ENCODE measurements around the gene DCST1. TPM values are rescaled to one million over a fixed set of nuclear protein-coding genes. Genes with fewer than 3 reads are reported as not detected.
A peak's percentile ranks its signal among the peaks of the same experiment; 100 is the strongest.

DCST1 gene
- total and polyA plus RNA-seq, 2 experiments from 2014 or later, result not detected

DNA sequence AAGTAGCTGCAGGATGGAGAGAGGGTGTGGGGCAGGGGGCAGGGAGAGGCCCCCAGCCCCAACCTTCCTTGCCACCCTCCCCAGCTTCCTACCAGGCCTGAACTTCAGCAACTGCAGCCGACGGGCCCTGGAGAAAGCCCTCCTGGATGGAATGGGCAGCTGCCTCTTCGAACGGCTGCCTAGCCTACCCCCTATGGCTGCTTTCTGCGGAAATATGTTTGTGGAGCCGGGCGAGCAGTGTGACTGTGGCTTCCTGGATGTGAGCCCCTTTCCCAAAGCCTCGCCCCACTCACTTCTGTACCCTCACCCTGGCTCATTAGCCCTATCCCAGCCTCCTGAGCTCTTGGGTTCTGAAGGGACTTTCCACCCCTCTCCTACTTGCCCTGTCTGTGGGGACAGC lies 23.5 kb downstream of the DCST1 start:
- Histone ChIP-seq H3K79me2 (ENCODE audit: insufficient read depth) (no peaks in the 10 kb centered on the region), H3K27ac (no peak overlapping the region), H3K9me2 (ENCODE audit: insufficient read depth) (no peaks in the 10 kb centered on the region), H3K4me2 (ENCODE audit: unreplicated experiment) (no peak overlapping the region), H2AFZ (no peak overlapping the region), H3K9ac (no peak overlapping the region), H3K4me1 (ENCODE audit: insufficient read depth) (no peaks in the 10 kb centered on the region), H4K20me1 (ENCODE audit: insufficient read depth) (no peaks in the 10 kb centered on the region), H3K27me3 (replicated peaks; ENCODE audit: insufficient read depth) (no peaks in the 10 kb centered on the region), H3K4me3 (no peak overlapping the region), H3K36me3 (ENCODE audit: low read depth) (no peaks in the 10 kb centered on the region), H3K9me3 (ENCODE audit: low read depth) (no peaks in the 10 kb centered on the region), H3F3A (ENCODE audit: insufficient read depth) (no peaks in the 10 kb centered on the region)
- in situ Hi-C loops (cut with MboI), result no loop called here
- 88% methylated on average over 8 of the region's 8 CpGs for WGBS, 2 experiments (ENCODE audit: low coverage in 1 of 2, low lambda C conversion rate in 2 of 2, missing lambda C conversion rate in 2 of 2)
- no peak for TF ChIP-seq EZH2phosphoT487 (IDR thresholded peaks at IDR 0.05; ENCODE audit: insufficient read depth, low read depth)
- TF ChIP-seq EZH2 (IDR thresholded peaks at IDR 0.05; ENCODE audit: insufficient read depth, poor library complexity, severe bottlenecking), result no peak
- no peak for DNase-seq

DNA sequence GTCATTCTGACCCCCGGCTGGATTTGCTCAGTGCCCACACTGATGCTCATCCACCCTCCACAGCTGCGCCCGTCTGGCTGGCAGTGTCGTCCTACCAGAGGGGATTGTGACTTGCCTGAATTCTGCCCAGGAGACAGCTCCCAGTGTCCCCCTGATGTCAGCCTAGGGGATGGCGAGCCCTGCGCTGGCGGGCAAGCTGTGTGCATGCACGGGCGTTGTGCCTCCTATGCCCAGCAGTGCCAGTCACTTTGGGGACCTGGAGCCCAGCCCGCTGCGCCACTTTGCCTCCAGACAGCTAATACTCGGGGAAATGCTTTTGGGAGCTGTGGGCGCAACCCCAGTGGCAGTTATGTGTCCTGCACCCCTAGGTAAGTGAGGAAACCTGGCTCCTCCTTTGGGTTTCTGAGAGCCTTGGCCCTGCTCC lies 24.2 kb downstream of the DCST1 start:
- H3K36me3 ChIP-seq (ENCODE audit: low read depth), result no peaks in the 10 kb centered on the region
- no peak overlapping the region for H2AFZ ChIP-seq
- WGBS, 2 experiments (ENCODE audit: low coverage in 1 of 2, low lambda C conversion rate in 2 of 2, missing lambda C conversion rate in 2 of 2), result 96 to 98% methylated on average over 13 of the region's 13 CpGs
- no peaks in the 10 kb centered on the region for H3K79me2 ChIP-seq (ENCODE audit: insufficient read depth)
- in situ Hi-C loops (cut with MboI), result no loop called here
- no peaks in the 10 kb centered on the region for H3F3A ChIP-seq (ENCODE audit: insufficient read depth)
- no peak overlapping the region for H3K4me3 ChIP-seq
- no peak for TF ChIP-seq EZH2 (IDR thresholded peaks at IDR 0.05; ENCODE audit: insufficient read depth, poor library complexity, severe bottlenecking)
- H3K27me3 ChIP-seq (replicated peaks; ENCODE audit: insufficient read depth), result no peaks in the 10 kb centered on the region
- no peak overlapping the region for H3K27ac ChIP-seq
- H3K9me3 ChIP-seq (ENCODE audit: low read depth), result no peaks in the 10 kb centered on the region
- no peaks in the 10 kb centered on the region for H3K4me1 ChIP-seq (ENCODE audit: insufficient read depth)
- DNase-seq, result no peak
- no peaks in the 10 kb centered on the region for H4K20me1 ChIP-seq (ENCODE audit: insufficient read depth)
- no peak overlapping the region for H3K4me2 ChIP-seq (ENCODE audit: unreplicated experiment)
- no peak overlapping the region for H3K9ac ChIP-seq
- H3K9me2 ChIP-seq (ENCODE audit: insufficient read depth), result no peaks in the 10 kb centered on the region

DNA sequence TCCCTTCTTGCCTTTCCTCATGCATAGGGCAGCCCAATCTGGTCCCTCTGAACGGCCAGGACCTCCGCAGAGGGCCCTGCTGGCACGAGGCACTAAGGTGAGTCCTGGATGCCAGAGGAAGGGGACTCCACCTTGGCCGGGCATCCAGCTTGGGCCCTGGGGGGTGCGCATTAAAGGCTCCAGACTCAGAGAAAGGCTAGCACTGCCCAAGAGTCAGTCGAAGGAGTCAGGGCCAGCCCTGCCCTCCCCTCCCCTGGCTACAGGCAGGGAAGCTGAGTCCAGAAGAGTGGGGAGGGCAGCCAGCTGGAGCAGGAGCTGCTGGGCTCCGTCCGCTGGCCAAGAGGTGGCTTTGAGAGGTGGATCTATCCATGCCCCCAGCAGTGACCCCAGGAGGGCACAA lies 27.1 kb downstream of the DCST1 start:
- H3K79me2 ChIP-seq (ENCODE audit: insufficient read depth), result peaks cover 3% of the 10 kb centered on the region; the same call in 1 of the 2 replicates
- no peak overlapping the region for H3K4me2 ChIP-seq (ENCODE audit: unreplicated experiment)
- no peaks in the 10 kb centered on the region for H3F3A ChIP-seq (ENCODE audit: insufficient read depth)
- DNase-seq, result no peak
- TF ChIP-seq EZH2phosphoT487 (IDR thresholded peaks at IDR 0.05; ENCODE audit: insufficient read depth, low read depth) (no peak), EZH2 (IDR thresholded peaks at IDR 0.05; ENCODE audit: insufficient read depth, poor library complexity, severe bottlenecking) (no peak)
- H3K9me3 ChIP-seq (ENCODE audit: low read depth), result no peaks in the 10 kb centered on the region
- no peak overlapping the region for H3K4me3 ChIP-seq
- no peak overlapping the region for H2AFZ ChIP-seq
- H3K36me3 ChIP-seq (ENCODE audit: low read depth), result no peaks in the 10 kb centered on the region
- 67 to 70% methylated on average over 6 to 8 of the region's 8 CpGs for WGBS, 2 experiments (ENCODE audit: low coverage in 1 of 2, low lambda C conversion rate in 2 of 2, missing lambda C conversion rate in 2 of 2)
- H3K4me1 ChIP-seq (ENCODE audit: insufficient read depth), result peaks cover 3% of the 10 kb centered on the region; the same call in 1 of the 2 replicates
- in situ Hi-C loops (cut with MboI), result no loop called here
- no peaks in the 10 kb centered on the region for H3K27me3 ChIP-seq (replicated peaks; ENCODE audit: insufficient read depth)
- H3K9me2 ChIP-seq (ENCODE audit: insufficient read depth), result no peaks in the 10 kb centered on the region
- H3K9ac ChIP-seq, result no peak overlapping the region
- H4K20me1 ChIP-seq (ENCODE audit: insufficient read depth), result no peaks in the 10 kb centered on the region
- no peak overlapping the region for H3K27ac ChIP-seq

DNA sequence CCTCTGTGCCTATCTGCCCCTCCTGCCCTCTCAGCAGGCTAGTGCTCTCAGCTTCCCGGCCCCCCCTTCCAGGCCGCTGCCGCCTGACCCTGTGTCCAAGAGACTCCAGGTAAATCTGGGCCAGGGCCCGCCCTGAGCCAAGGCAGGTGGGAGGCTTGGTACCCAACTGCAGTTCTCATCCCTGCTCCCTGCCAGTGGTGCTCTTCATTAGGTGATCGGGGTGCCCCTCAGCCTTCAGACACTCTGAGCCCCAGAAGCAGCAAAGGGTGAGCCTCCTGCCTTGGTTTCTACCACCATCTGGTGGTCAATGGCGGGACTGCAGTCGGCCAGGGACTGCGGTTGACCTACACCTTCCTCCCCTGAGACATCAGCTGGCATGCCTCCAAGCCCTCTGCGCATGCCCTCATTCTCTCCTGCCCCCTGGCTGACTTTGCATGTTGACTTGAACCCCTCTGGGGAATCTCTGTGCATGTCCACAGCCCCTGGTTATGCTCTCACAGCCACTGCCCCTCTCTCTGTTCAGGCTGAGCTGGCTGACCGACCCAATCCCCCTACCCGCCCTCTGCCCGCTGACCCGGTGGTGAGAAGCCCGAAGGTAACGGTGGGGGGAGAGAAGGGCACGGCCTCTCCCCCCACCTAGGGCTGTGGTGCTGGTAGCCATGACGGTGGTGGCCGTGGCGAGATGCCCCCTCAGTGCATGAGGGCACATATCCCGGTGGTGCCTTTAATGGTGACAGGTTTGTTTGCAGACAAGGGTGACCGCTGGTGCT lies 27.9 kb downstream of the DCST1 start:
- DNase-seq, result peak; percentile 75
- Histone ChIP-seq H4K20me1 (ENCODE audit: insufficient read depth) (no peaks in the 10 kb centered on the region), H3K9me3 (ENCODE audit: low read depth) (no peaks in the 10 kb centered on the region), H3K9ac (no peak overlapping the region), H3K9me2 (ENCODE audit: insufficient read depth) (no peaks in the 10 kb centered on the region), H3K27me3 (replicated peaks; ENCODE audit: insufficient read depth) (no peaks in the 10 kb centered on the region), H3K36me3 (ENCODE audit: low read depth) (no peaks in the 10 kb centered on the region), H2AFZ (no peak overlapping the region), H3K79me2 (ENCODE audit: insufficient read depth) (peaks cover 3% of the 10 kb centered on the region; the same call in 1 of the 2 replicates), H3K4me3 (no peak overlapping the region), H3K4me1 (ENCODE audit: insufficient read depth) (peaks cover 3% of the 10 kb centered on the region; the same call in 1 of the 2 replicates), H3F3A (ENCODE audit: insufficient read depth) (no peaks in the 10 kb centered on the region), H3K4me2 (ENCODE audit: unreplicated experiment) (no peak overlapping the region), H3K27ac (no peak overlapping the region)
- TF ChIP-seq EZH2phosphoT487 (IDR thresholded peaks at IDR 0.05; ENCODE audit: insufficient read depth, low read depth) (no peak), EZH2 (IDR thresholded peaks at IDR 0.05; ENCODE audit: insufficient read depth, poor library complexity, severe bottlenecking) (no peak)
- in situ Hi-C loops (cut with MboI), result no loop called here
- WGBS, 2 experiments (ENCODE audit: low coverage in 1 of 2, low lambda C conversion rate in 2 of 2, missing lambda C conversion rate in 2 of 2), result 41 to 46% methylated on average over 21 of the region's 21 CpGs

Data from GM23248 (cell line).